ENCODE results near the gene SRSF11.

Gene SRSF11

DNA sequence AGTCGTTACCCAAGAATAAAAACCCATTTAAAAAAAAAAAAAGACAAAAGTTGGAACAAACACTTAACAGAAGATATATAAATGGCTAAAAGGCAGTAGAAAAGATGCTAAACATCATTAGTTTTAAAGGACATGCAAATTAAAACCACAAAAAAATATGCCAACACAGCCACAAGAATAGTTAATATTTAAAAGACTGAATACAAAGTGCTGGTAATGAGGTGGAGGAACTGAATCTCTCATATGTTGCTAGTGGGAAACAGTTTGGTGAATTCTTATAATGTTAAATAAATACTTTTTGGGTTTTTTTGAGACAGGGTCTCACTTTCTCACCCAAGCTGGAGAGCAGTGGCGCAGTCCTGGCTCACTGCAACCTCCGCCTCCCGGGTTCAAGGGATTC, 25.8 kb upstream of the SRSF11 start:
- Histone ChIP-seq H3K27ac (no peak overlapping the region), H3K4me3 (no peak overlapping the region)
- DNase-seq (ENCODE audit: low spot score), result no peak
- TF ChIP-seq, protein P1, sequence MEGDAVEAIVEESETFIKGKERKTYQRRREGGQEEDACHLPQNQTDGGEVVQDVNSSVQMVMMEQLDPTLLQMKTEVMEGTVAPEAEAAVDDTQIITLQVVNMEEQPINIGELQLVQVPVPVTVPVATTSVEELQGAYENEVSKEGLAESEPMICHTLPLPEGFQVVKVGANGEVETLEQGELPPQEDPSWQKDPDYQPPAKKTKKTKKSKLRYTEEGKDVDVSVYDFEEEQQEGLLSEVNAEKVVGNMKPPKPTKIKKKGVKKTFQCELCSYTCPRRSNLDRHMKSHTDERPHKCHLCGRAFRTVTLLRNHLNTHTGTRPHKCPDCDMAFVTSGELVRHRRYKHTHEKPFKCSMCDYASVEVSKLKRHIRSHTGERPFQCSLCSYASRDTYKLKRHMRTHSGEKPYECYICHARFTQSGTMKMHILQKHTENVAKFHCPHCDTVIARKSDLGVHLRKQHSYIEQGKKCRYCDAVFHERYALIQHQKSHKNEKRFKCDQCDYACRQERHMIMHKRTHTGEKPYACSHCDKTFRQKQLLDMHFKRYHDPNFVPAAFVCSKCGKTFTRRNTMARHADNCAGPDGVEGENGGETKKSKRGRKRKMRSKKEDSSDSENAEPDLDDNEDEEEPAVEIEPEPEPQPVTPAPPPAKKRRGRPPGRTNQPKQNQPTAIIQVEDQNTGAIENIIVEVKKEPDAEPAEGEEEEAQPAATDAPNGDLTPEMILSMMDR (IDR thresholded peaks at IDR 0.05), result no peak

DNA sequence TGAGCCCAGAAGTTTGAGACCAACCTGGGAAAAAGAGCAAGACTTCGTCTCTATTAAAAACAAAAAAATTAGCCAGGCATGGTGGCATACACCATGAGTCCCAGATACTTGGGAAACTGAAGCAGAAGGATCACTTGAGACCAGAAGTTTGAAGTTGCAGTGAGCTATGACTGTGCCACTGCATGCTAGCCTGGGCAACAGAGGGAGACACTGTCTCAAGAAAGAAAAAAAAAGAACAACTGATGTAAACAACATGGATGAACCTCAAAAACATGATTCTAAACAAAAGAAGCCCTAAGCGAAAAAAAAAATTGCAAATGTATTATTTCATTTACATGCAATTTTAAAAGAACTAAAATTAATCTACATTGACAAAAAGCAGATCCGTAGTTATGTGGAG, 24.8 kb upstream of the SRSF11 start:
- H3K4me3 ChIP-seq, result no peak overlapping the region
- TF ChIP-seq, protein P1 (IDR thresholded peaks at IDR 0.05), result no peak
- H3K27ac ChIP-seq, result no peak overlapping the region
- no peak for DNase-seq (ENCODE audit: low spot score)

- no peak overlapping the region for H3K27ac ChIP-seq
- DNase-seq (ENCODE audit: low spot score), result no peak
- TF ChIP-seq, protein P1 (IDR thresholded peaks at IDR 0.05), result no peak
These were observed 21.1 kb upstream of the SRSF11 start for GRCh38 chr1:70200065-70200464.

GRCh38 chr1:70202173-70202758, 18.9 kb upstream of the SRSF11 start:
- no peak for DNase-seq (ENCODE audit: low spot score)
- TF ChIP-seq, protein P1 (IDR thresholded peaks at IDR 0.05), result no peak
- Histone ChIP-seq H3K27ac (no peak overlapping the region), H3K4me3 (no peak overlapping the region)

More at GRCh38 chr1:70200065-70200464, 21.1 kb upstream of the SRSF11 start:
- no peak overlapping the region for H3K4me3 ChIP-seq

- H3K27ac ChIP-seq, result no peak overlapping the region
- H3K4me3 ChIP-seq, result peak overlapping the region; percentile 70
- TF ChIP-seq, protein P1 (IDR thresholded peaks at IDR 0.05), result no peak
- no peak for DNase-seq (ENCODE audit: low spot score)
These were observed 17.0 kb upstream of the SRSF11 start for GRCh38 chr1:70204139-70204538.

- Histone ChIP-seq H3K27ac (peak overlapping the region in 1 of 2 donors; percentile 80), H3K4me3 (peak overlapping the region; percentile 70)
- TF ChIP-seq, protein P1 (IDR thresholded peaks at IDR 0.05), result no peak
- DNase-seq (ENCODE audit: low spot score), result no peak
These were observed 16.6 kb upstream of the SRSF11 start for GRCh38 chr1:70204600-70204999.

GRCh38 chr1:70205071-70205433, 16.1 kb upstream of the SRSF11 start:
- no peak for DNase-seq (ENCODE audit: low spot score)
- Histone ChIP-seq H3K4me3 (peak overlapping the region; percentile 70), H3K27ac (peak overlapping the region; percentile 80 to 88)
- TF ChIP-seq, protein P1 (IDR thresholded peaks at IDR 0.05), result no peak
